Measurements from ENCODE around the gene HOXC9.

HOXC9 gene

GRCh38 chr12:54000116-54001114 is at the start of gene HOXC9:
Gene HOXC9 (plus strand): TSS chr12:54000161. CDS start chr12:54000189, 28 bp downstream.
- ATAC-seq = no peak
- H3K4me3 Mint-ChIP-seq = no peak within 1 kb of the TSS
- no peaks in the 10 kb centered on the region for H3K9me3 Mint-ChIP-seq
- peaks cover 98% of the 10 kb centered on the region for H3K27me3 Mint-ChIP-seq
- no peak within 1 kb of the TSS for H3K27ac Mint-ChIP-seq
- no peaks in the 10 kb centered on the region for H3K36me3 Mint-ChIP-seq
- peaks cover 25% of the 10 kb centered on the region for H3K4me1 Mint-ChIP-seq

- no peak for ATAC-seq
- Mint-ChIP-seq H3K9me3 (peaks cover 3% of the 10 kb centered on the region), H3K27me3 (peaks cover 94% of the 10 kb centered on the region), H3K4me1 (peaks cover 10% of the 10 kb centered on the region), H3K4me3 (no peak overlapping the region), H3K27ac (no peak overlapping the region), H3K36me3 (no peaks in the 10 kb centered on the region)
Measured at GRCh38 chr12:53950437-53950773, 49.6 kb upstream of the HOXC9 start.

GRCh38 chr12:53950789-53951576 is 49.0 kb upstream of the HOXC9 start:
- H3K27me3 Mint-ChIP-seq = peaks cover 94% of the 10 kb centered on the region
- peaks cover 6% of the 10 kb centered on the region for H3K9me3 Mint-ChIP-seq
- no peak for ATAC-seq
- H3K36me3 Mint-ChIP-seq = no peaks in the 10 kb centered on the region
- no peak overlapping the region for H3K27ac Mint-ChIP-seq
- H3K4me1 Mint-ChIP-seq = peaks cover 15% of the 10 kb centered on the region
- no peak overlapping the region for H3K4me3 Mint-ChIP-seq

GRCh38 chr12:53951577-53952334 is 48.2 kb upstream of the HOXC9 start:
- Mint-ChIP-seq H3K27me3 (peaks cover 94% of the 10 kb centered on the region), H3K4me3 (no peak overlapping the region), H3K4me1 (peaks cover 23% of the 10 kb centered on the region), H3K27ac (no peak overlapping the region), H3K9me3 (peaks cover 7% of the 10 kb centered on the region), H3K36me3 (no peaks in the 10 kb centered on the region)
- no peak for ATAC-seq

- Mint-ChIP-seq H3K27me3 (peaks cover 99% of the 10 kb centered on the region), H3K36me3 (no peaks in the 10 kb centered on the region), H3K9me3 (peaks cover 7% of the 10 kb centered on the region), H3K27ac (no peak overlapping the region), H3K4me3 (no peak overlapping the region), H3K4me1 (peaks cover 28% of the 10 kb centered on the region)
- no peak for ATAC-seq
Measured at GRCh38 chr12:53952335-53952694, 47.6 kb upstream of the HOXC9 start.

- H3K4me3 Mint-ChIP-seq = no peak overlapping the region
- H3K36me3 Mint-ChIP-seq = no peaks in the 10 kb centered on the region
- H3K27me3 Mint-ChIP-seq = peaks cover 100% of the 10 kb centered on the region
- H3K27ac Mint-ChIP-seq = no peak overlapping the region
- peaks cover 7% of the 10 kb centered on the region for H3K9me3 Mint-ChIP-seq
- ATAC-seq = no peak
- H3K4me1 Mint-ChIP-seq = peaks cover 33% of the 10 kb centered on the region
Measured at GRCh38 chr12:53952871-53953734, 46.9 kb upstream of the HOXC9 start.

- no peak overlapping the region for H3K27ac Mint-ChIP-seq
- peaks cover 36% of the 10 kb centered on the region for H3K4me1 Mint-ChIP-seq
- peaks cover 7% of the 10 kb centered on the region for H3K9me3 Mint-ChIP-seq
- H3K4me3 Mint-ChIP-seq = no peak overlapping the region
- H3K36me3 Mint-ChIP-seq = no peaks in the 10 kb centered on the region
- peaks cover 100% of the 10 kb centered on the region for H3K27me3 Mint-ChIP-seq
- ATAC-seq = no peak
Measured at GRCh38 chr12:53953831-53954693, 45.9 kb upstream of the HOXC9 start.

GRCh38 chr12:53954694-53955035 is 45.3 kb upstream of the HOXC9 start, which contains the start of gene HOXC12:
Gene HOXC12 (plus strand): TSS chr12:53954903. CDS start chr12:53954930, 27 bp downstream.
- Mint-ChIP-seq H3K36me3 (no peaks in the 10 kb centered on the region), H3K4me3 (no peak within 1 kb of the TSS), H3K9me3 (peaks cover 7% of the 10 kb centered on the region), H3K27ac (no peak within 1 kb of the TSS), H3K27me3 (peaks cover 100% of the 10 kb centered on the region), H3K4me1 (peaks cover 37% of the 10 kb centered on the region)
- no peak for ATAC-seq

- ATAC-seq = no peak
- Mint-ChIP-seq H3K9me3 (peaks cover 10% of the 10 kb centered on the region), H3K36me3 (no peaks in the 10 kb centered on the region), H3K4me3 (no peak overlapping the region), H3K27ac (no peak overlapping the region), H3K27me3 (peaks cover 100% of the 10 kb centered on the region), H3K4me1 (peaks cover 42% of the 10 kb centered on the region)
Measured at GRCh38 chr12:53955036-53955775, 44.8 kb upstream of the HOXC9 start.

- H3K4me1 Mint-ChIP-seq = peaks cover 44% of the 10 kb centered on the region
- ATAC-seq = no peak
- no peaks in the 10 kb centered on the region for H3K36me3 Mint-ChIP-seq
- peaks cover 10% of the 10 kb centered on the region for H3K9me3 Mint-ChIP-seq
- no peak overlapping the region for H3K4me3 Mint-ChIP-seq
- H3K27ac Mint-ChIP-seq = no peak overlapping the region
- H3K27me3 Mint-ChIP-seq = peaks cover 100% of the 10 kb centered on the region
Measured at GRCh38 chr12:53955776-53956250, 44.1 kb upstream of the HOXC9 start.

GRCh38 chr12:53956251-53956887 is 43.6 kb upstream of the HOXC9 start:
- Mint-ChIP-seq H3K27ac (no peak overlapping the region), H3K4me1 (peaks cover 39% of the 10 kb centered on the region), H3K4me3 (peak overlapping the region; percentile 9), H3K27me3 (peaks cover 100% of the 10 kb centered on the region), H3K9me3 (peaks cover 10% of the 10 kb centered on the region), H3K36me3 (no peaks in the 10 kb centered on the region)
- no peak for ATAC-seq

- H3K27ac Mint-ChIP-seq = no peak overlapping the region
- no peaks in the 10 kb centered on the region for H3K36me3 Mint-ChIP-seq
- peak overlapping the region; percentile 9 for H3K4me3 Mint-ChIP-seq
- ATAC-seq = no peak
- H3K4me1 Mint-ChIP-seq = peaks cover 33% of the 10 kb centered on the region
- peaks cover 10% of the 10 kb centered on the region for H3K9me3 Mint-ChIP-seq
- H3K27me3 Mint-ChIP-seq = peaks cover 100% of the 10 kb centered on the region
Measured at GRCh38 chr12:53956914-53957536, 42.9 kb upstream of the HOXC9 start.

Measured in stimulated activated memory B cell treated with anti-CD40 and anti-IgM and Interleukin-4, amounts not matched to agents 10 μg/mL and 1 μg/mL and 100 μg/mL, for 72 hours (primary cell).